WTC11 (cell line): Measurements from ENCODE around the gene LAIR2. TPM values are rescaled to one million over a fixed set of nuclear protein-coding genes. Genes with fewer than 3 reads are reported as not detected.

ENCODE experiments used
- ATAC-seq: fragments of 200-7000 bp; cut with Tn5 transposase; 2 replicates; pipeline ENCODE4 v1.10.0; 2021; ENCODE audit warnings: mild to moderate bottlenecking, moderate library complexity
- CTCF ChIA-PET: fragments of 300-600 bp; sonication (Branson Sonifier 250); formaldehyde crosslinking; loops from one replicate; lab custom pipeline; 2021; ENCODE audit warnings: antibody characterized with exemption; lab: Charles Lee
- POLR2A ChIA-PET: fragments of 350-600 bp; sonication (Branson Sonifier 250); formaldehyde crosslinking; loops from one replicate; lab custom pipeline; 2021; ENCODE audit warnings: antibody characterized with exemption; lab: Charles Lee
- DNase-seq: peaks from one replicate; pipeline ENCODE4 v3.0.0; 2021; ENCODE audit warnings: low spot score
- H3K27ac Mint-ChIP-seq: 2 replicates; pipeline ENCODE4 v1.8.0; 2021; ENCODE audit warnings: mixed read lengths
- H3K27me3 Mint-ChIP-seq: 2 replicates; pipeline ENCODE4 v1.8.0; 2021; ENCODE audit warnings: low read depth, mild to moderate bottlenecking, moderate library complexity, mixed read lengths
- H3K36me3 Mint-ChIP-seq: 2 replicates; pipeline ENCODE4 v1.8.0; 2021; ENCODE audit warnings: mixed read lengths
- H3K4me1 Mint-ChIP-seq: 2 replicates; pipeline ENCODE4 v1.8.0; 2022; ENCODE audit warnings: mixed read lengths
- H3K4me3 Mint-ChIP-seq: 2 replicates; pipeline ENCODE4 v1.8.0; 2021; ENCODE audit warnings: mild to moderate bottlenecking, moderate library complexity, mixed read lengths
- H3K9me3 Mint-ChIP-seq: 2 replicates; pipeline ENCODE4 v1.8.0; 2021; ENCODE audit warnings: mixed read lengths
- ARID4B ChIP-seq: sonication (generic); formaldehyde crosslinking; IDR thresholded peaks from 2 replicates; pipeline ENCODE4 v1.8.0; 2023; ENCODE audit warnings: missing genetic modification reagents, mild to moderate bottlenecking, borderline replicate concordance
- ERG ChIP-seq: fragments of 250-450 bp; sonication (Bioruptor Pico); IDR thresholded peaks from 2 replicates; pipeline ENCODE4 v1.8.0; 2021; ENCODE audit warnings: mild to moderate bottlenecking
- FOXP4 ChIP-seq: sonication (generic); formaldehyde crosslinking; IDR thresholded peaks from 2 replicates; pipeline ENCODE4 v1.8.0; 2022; ENCODE audit warnings: mild to moderate bottlenecking, missing genetic modification reagents
- GTF2I ChIP-seq: fragments of 250-450 bp; sonication (Bioruptor Pico); conservative IDR thresholded peaks from 2 replicates; pipeline ENCODE4 v1.4.0; 2021; ENCODE audit warnings: mild to moderate bottlenecking
- IRF1 ChIP-seq: sonication (generic); formaldehyde crosslinking; IDR thresholded peaks from 2 replicates; pipeline ENCODE4 v1.8.0; 2023; ENCODE audit warnings: missing genetic modification reagents
- NFATC4 ChIP-seq: fragments of 250-450 bp; sonication (Bioruptor Pico); IDR thresholded peaks from 2 replicates; pipeline ENCODE4 v1.9.0; 2021; ENCODE audit warnings: mild to moderate bottlenecking
- NR1H2 ChIP-seq: sonication (generic); formaldehyde crosslinking; IDR thresholded peaks from 2 replicates; pipeline ENCODE4 v1.9.0; 2021; ENCODE audit warnings: mild to moderate bottlenecking, moderate library complexity, missing genetic modification reagents
- SP1 ChIP-seq: sonication (generic); formaldehyde crosslinking; conservative IDR thresholded peaks from 2 replicates; pipeline ENCODE4 v1.8.1; 2022; ENCODE audit warnings: missing genetic modification reagents
- STAT6 ChIP-seq: sonication (generic); formaldehyde crosslinking; conservative IDR thresholded peaks from 2 replicates; pipeline ENCODE4 v1.8.1; 2023; ENCODE audit warnings: mild to moderate bottlenecking, low read depth, missing genetic modification reagents, moderate library complexity
- ZNF121 ChIP-seq: sonication (generic); formaldehyde crosslinking; IDR thresholded peaks from 2 replicates; pipeline ENCODE4 v1.8.0; 2023; ENCODE audit warnings: missing genetic modification reagents
- ZNF263 ChIP-seq: sonication (generic); formaldehyde crosslinking; IDR thresholded peaks from 2 replicates; pipeline ENCODE4 v1.8.1; 2022; ENCODE audit warnings: low read depth, mild to moderate bottlenecking, moderate library complexity, missing genetic modification reagents
- ZNF396 ChIP-seq: fragments of 250-450 bp; sonication (Bioruptor Pico); IDR thresholded peaks from 2 replicates; pipeline ENCODE4 v1.8.0; 2021; ENCODE audit warnings: mild to moderate bottlenecking, moderate library complexity, borderline replicate concordance
- total RNA-seq: library from RNA; stranded (reverse); gene quantifications from 3 replicates; pipeline ENCODE4 v1.2.3, GENCODE V29; 2021

Gene LAIR2
- total RNA-seq, 1 experiment from 2014 or later, result not detected

- ChIA-PET CTCF (interaction anchor here (0.5 to 1.2 kb wide), 3 partner anchors 30 to 430 kb away, joined by 3 to 5 read pairs (median 3); no protein-coding TSS in a partner anchor), POLR2A (interaction anchor here (0.9 kb wide), 1 partner anchor 12 kb away, joined by 4 read pairs; the partner anchor contains the start of gene LENG8)
- no peaks in the 10 kb centered on the region for H3K9me3 Mint-ChIP-seq
- H3K4me1 Mint-ChIP-seq, result peaks cover 7% of the 10 kb centered on the region
- no peak overlapping the region for H3K4me3 Mint-ChIP-seq
- peaks cover 39% of the 10 kb centered on the region for H3K36me3 Mint-ChIP-seq
- no peak overlapping the region for H3K27ac Mint-ChIP-seq
- H3K27me3 Mint-ChIP-seq, result peaks cover 3% of the 10 kb centered on the region; the same call in 1 of the 2 replicates
- DNase-seq (no peak), ATAC-seq (no peak)
- TF ChIP-seq IRF1 (CRISPR knock-in tag), result no peak
- TF ChIP-seq SP1 (CRISPR knock-in tag), result no peak
- no peak for TF ChIP-seq ZNF396 (CRISPR knock-in tag)
- TF ChIP-seq ZNF121, result peak; percentile 67
Measured at GRCh38 chr19:54460230-54461005, 42.2 kb upstream of the LAIR2 start.

- no peak for DNase-seq
- CTCF ChIA-PET, result interaction anchor here (0.7 to 2.2 kb wide), 2 partner anchors 40 to 69 kb away, joined by 3 to 16 read pairs; no protein-coding TSS in a partner anchor
Measured at GRCh38 chr19:54461210-54461609, 41.4 kb upstream of the LAIR2 start.

More at GRCh38 chr19:54461210-54461609, 41.4 kb upstream of the LAIR2 start:
- Mint-ChIP-seq H3K36me3 (peaks cover 34% of the 10 kb centered on the region), H3K9me3 (no peaks in the 10 kb centered on the region), H3K4me3 (no peak overlapping the region; the same call in 1 of the 2 replicates), H3K27ac (no peak overlapping the region), H3K27me3 (peaks cover 11% of the 10 kb centered on the region), H3K4me1 (peaks cover 7% of the 10 kb centered on the region)
- no peak for ATAC-seq
- POLR2A ChIA-PET, result no interaction called here
- TF ChIP-seq FOXP4 (no peak), ARID4B (CRISPR knock-in tag) (no peak), STAT6 (CRISPR knock-in tag) (no peak), ZNF263 (CRISPR knock-in tag) (no peak), NR1H2 (no peak), NFATC4 (no peak), GTF2I (CRISPR knock-in tag) (no peak), IRF1 (CRISPR knock-in tag) (0 out of 2 replicates have a peak, but pooled peaks have one; percentile 32), ERG (CRISPR knock-in tag) (no peak)
